Body of pancreas (tissue), 4 donors: ENCODE results near the gene RAB43. TPM values are rescaled to one million over a fixed set of nuclear protein-coding genes. Genes with fewer than 3 reads are reported as not detected.

Experiments
- ATAC-seq: fragments of 150-250 bp; one replicate; pipeline ENCODE4 v1.9.1; 2016
- DNase-seq, 4 donors: peaks; one replicate each; pipeline ENCODE4 v3.0.0-alpha.2; 2019
- H3K27ac ChIP-seq, 4 donors: fragments of 200-600 bp; sonication (generic); 1 replicate in 3 of 4; 2 replicates in 1 of 4; pipeline versions ENCODE4 v1.5.1 to v1.6.1; 2016 to 2019; ENCODE audit warnings: mild to moderate bottlenecking in 1 of 4, mixed read lengths in 1 of 4, moderate library complexity in 1 of 4
- H3K27me3 ChIP-seq, 2 donors: fragments of 200-600 bp; sonication (generic); one replicate each; pipeline ENCODE4 v1.6.0; 2016; ENCODE audit warnings: mild to moderate bottlenecking in 1 of 2
- H3K36me3 ChIP-seq, 2 donors: fragments of 200-600 bp; sonication (generic); replicated peaks in 1 of 2; 2 replicates each; pipeline ENCODE4 v1.5.1; 2016; ENCODE audit warnings: low read depth in 2 of 2; ENCODE audit not compliant: insufficient read depth in 1 of 2
- H3K4me1 ChIP-seq: fragments of 200-600 bp; sonication (generic); one replicate; pipeline ENCODE4 v1.6.0; 2016
- H3K4me3 ChIP-seq, 2 donors: fragments of 200-600 bp; sonication (generic); 1 replicate in 1 of 2; 2 replicates in 1 of 2; pipeline ENCODE4 v1.5.1; 2016 to 2019
- H3K9me3 ChIP-seq, 3 donors: fragments of 200-600 bp; sonication (generic); 1 replicate in 2 of 3; 2 replicates in 1 of 3; pipeline ENCODE4 v1.5.1; 2016
- CTCF ChIP-seq, 7 experiments: fragments of 450-650 bp in 4 of 7; fragments of 200-600 bp in 3 of 7; sonication (generic) in 3 of 7; IDR thresholded peaks; one replicate each; pipeline ENCODE4 v1.5.1; 2016 to 2019; ENCODE audit warnings: antibody characterized with exemption in 7 of 7
- POLR2A ChIP-seq, 3 donors: fragments of 450-650 bp; IDR thresholded peaks; one replicate each; pipeline ENCODE4 v1.6.1; 2016; ENCODE audit warnings: antibody characterized with exemption in 3 of 3, mild to moderate bottlenecking in 2 of 3
- WGBS, 2 donors: methylation state at CpG; one replicate each; pipeline ENCODE4 v1.1.5; 2017; 5-methylcytosine and 5-hydroxymethylcytosine counted together
- intact Hi-C: fragments of 100-400 bp; cut with DNase I; formaldehyde crosslinking; loops from one replicate; pipeline ENCODE4 v1.15.1; 2023
- total RNA-seq, 2 donors: library from RNA; depleted of rRNA; stranded (reverse); fragments of >200 nt; gene quantifications; one replicate each; pipeline ENCODE4 v1.1.0, GENCODE V29; 2016

RAB43 gene
- total RNA-seq, 2 donors from 2014 or later, result 6.6 to 10.1 TPM

- ATAC-seq, result no peak
Measured at GRCh38 chr3:129051871-129052340, 69.7 kb downstream of the RAB43 start.

GRCh38 chr3:129050556-129051295 lies 70.9 kb downstream of the RAB43 start:
- intact Hi-C loops, result no loop called here
- H3K4me3 ChIP-seq, result no peak overlapping the region
- H3K27ac ChIP-seq, result no peak overlapping the region
- DNase-seq (no peak), ATAC-seq (no peak)
- no peaks in the 10 kb centered on the region for H3K9me3 ChIP-seq
- TF ChIP-seq POLR2A (IDR thresholded peaks at IDR 0.05) (no peak), CTCF (IDR thresholded peaks at IDR 0.05) (no peak)
- no peaks in the 10 kb centered on the region for H3K27me3 ChIP-seq
- H3K4me1 ChIP-seq, result peaks cover 46% of the 10 kb centered on the region
- H3K36me3 ChIP-seq, result no peaks in the 10 kb centered on the region
- WGBS, 2 donors, result 95 to 98% methylated on average over 12 of the region's 12 CpGs

More at GRCh38 chr3:129051871-129052340, 69.7 kb downstream of the RAB43 start:
- no peaks in the 10 kb centered on the region for H3K27me3 ChIP-seq
- TF ChIP-seq POLR2A (IDR thresholded peaks at IDR 0.05) (peak in 1 of 3 donors; percentile 20), CTCF (IDR thresholded peaks at IDR 0.05) (no peak)
- no peak overlapping the region for H3K4me3 ChIP-seq
- peaks cover 52% of the 10 kb centered on the region for H3K4me1 ChIP-seq
- H3K9me3 ChIP-seq, result no peaks in the 10 kb centered on the region
- peak overlapping the region; percentile 76 to 94 (median 84) for H3K27ac ChIP-seq
- DNase-seq, result peak in 3 of 4 donors; percentile 44 to 52 (median 45)
- no peaks in the 10 kb centered on the region for H3K36me3 ChIP-seq
- WGBS, 2 donors, result 25 to 31% methylated on average over 5 of the region's 5 CpGs
- intact Hi-C loops, result no loop called here

- intact Hi-C loops, result no loop called here
- 85 to 87% methylated on average over 4 to 6 of the region's 6 CpGs for WGBS, 2 donors
Measured at GRCh38 chr3:129047553-129047839, 74.1 kb downstream of the RAB43 start.

GRCh38 chr3:129046732-129047552 lies 74.7 kb downstream of the RAB43 start:
- Histone ChIP-seq H3K27ac (no peak overlapping the region), H3K27me3 (no peaks in the 10 kb centered on the region), H3K36me3 (no peaks in the 10 kb centered on the region), H3K4me3 (no peak overlapping the region), H3K4me1 (peaks cover 16% of the 10 kb centered on the region), H3K9me3 (no peaks in the 10 kb centered on the region)
- TF ChIP-seq POLR2A (IDR thresholded peaks at IDR 0.05) (no peak), CTCF (IDR thresholded peaks at IDR 0.05) (no peak)
- WGBS, 2 donors, result 86 to 88% methylated on average over 1 to 38 of the region's 46 CpGs
- ATAC-seq (no peak), DNase-seq (no peak)
- intact Hi-C loops, result no loop called here

More at GRCh38 chr3:129047553-129047839, 74.1 kb downstream of the RAB43 start:
- ATAC-seq (no peak), DNase-seq (no peak)
- Histone ChIP-seq H3K27ac (no peak overlapping the region), H3K4me1 (peaks cover 21% of the 10 kb centered on the region), H3K9me3 (no peaks in the 10 kb centered on the region), H3K27me3 (no peaks in the 10 kb centered on the region), H3K36me3 (no peaks in the 10 kb centered on the region), H3K4me3 (no peak overlapping the region)
- no peak for TF ChIP-seq POLR2A (IDR thresholded peaks at IDR 0.05)
- no peak for TF ChIP-seq CTCF (IDR thresholded peaks at IDR 0.05)
